HEK293T (cell line): ENCODE results near the gene WDR54.

Experiments used
- CTCF ChIA-PET: fragments of 350-600 bp; formaldehyde crosslinking; extraction: SDS; loops from one replicate; lab custom pipeline; 2021; ENCODE audit warnings: antibody characterized with exemption, inconsistent platforms; lab: Yijun Ruan, JAX
- POLR2A ChIA-PET: fragments of 350-600 bp; formaldehyde crosslinking; extraction: SDS; loops from one replicate; lab custom pipeline; 2020; ENCODE audit warnings: antibody characterized with exemption, inconsistent platforms; lab: Yijun Ruan, JAX
- DNase-seq: peaks from one replicate; pipeline ENCODE4 v3.0.0; 2012; ENCODE audit warnings: mixed read lengths; ENCODE audit errors: extremely low spot score
- ARNT ChIP-seq: fragments of 450-650 bp; IDR thresholded peaks from 2 replicates; pipeline ENCODE4 v1.6.1; 2017; ENCODE audit warnings: mild to moderate bottlenecking
- BHLHE40 ChIP-seq: fragments of 450-650 bp; IDR thresholded peaks from 2 replicates; pipeline ENCODE4 v1.6.1; 2016; ENCODE audit warnings: mild to moderate bottlenecking, moderate library complexity, borderline replicate concordance
- CTBP1 ChIP-seq: fragments of 450-650 bp; IDR thresholded peaks from 2 replicates; pipeline ENCODE4 v1.6.1; 2016; ENCODE audit warnings: borderline replicate concordance
- ELF4 ChIP-seq: fragments of 450-650 bp; IDR thresholded peaks from 2 replicates; pipeline ENCODE4 v1.6.1; 2017; ENCODE audit warnings: antibody characterized with exemption
- FOXA1 ChIP-seq: fragments of 450-650 bp; IDR thresholded peaks from 2 replicates; pipeline ENCODE4 v1.6.1; 2016; ENCODE audit warnings: mild to moderate bottlenecking
- FOXK2 ChIP-seq: fragments of 450-650 bp; IDR thresholded peaks from 2 replicates; pipeline ENCODE4 v1.6.1; 2016; ENCODE audit warnings: mild to moderate bottlenecking
- FOXM1 ChIP-seq: fragments of 450-650 bp; IDR thresholded peaks from 2 replicates; pipeline ENCODE4 v1.6.1; 2017; ENCODE audit warnings: mild to moderate bottlenecking, borderline replicate concordance
- HDGF ChIP-seq: fragments of 450-650 bp; IDR thresholded peaks from 2 replicates; pipeline ENCODE4 v1.6.1; 2017; ENCODE audit warnings: antibody characterized with exemption, borderline replicate concordance
- L3MBTL2 ChIP-seq: fragments of 450-650 bp; conservative IDR thresholded peaks from 2 replicates; pipeline ENCODE4 v1.6.1; 2016; ENCODE audit warnings: mild to moderate bottlenecking
- LEF1 ChIP-seq: fragments of 450-650 bp; IDR thresholded peaks from 2 replicates; pipeline ENCODE4 v1.6.1; 2017; ENCODE audit warnings: mild to moderate bottlenecking, borderline replicate concordance
- NFRKB ChIP-seq: fragments of 450-650 bp; IDR thresholded peaks from 2 replicates; pipeline ENCODE4 v1.6.1; 2016; ENCODE audit warnings: mild to moderate bottlenecking, moderate library complexity
- SP1 ChIP-seq: fragments of 450-650 bp; IDR thresholded peaks from 2 replicates; pipeline ENCODE4 v1.6.1; 2017
- SUZ12 ChIP-seq: fragments of 450-650 bp; IDR thresholded peaks from 2 replicates; pipeline ENCODE4 v1.6.1; 2016; ENCODE audit warnings: mild to moderate bottlenecking
- TARDBP ChIP-seq: fragments of 450-650 bp; IDR thresholded peaks from 2 replicates; pipeline ENCODE4 v1.6.1; 2016
- ZNF384 ChIP-seq: fragments of 450-650 bp; IDR thresholded peaks from 2 replicates; pipeline ENCODE4 v1.6.1; 2016
- TF ChIP-seq, protein P1 (sequence below): fragments of 450-650 bp; IDR thresholded peaks from 2 replicates; pipeline ENCODE4 v1.6.1; 2016

WDR54 gene

DNA sequence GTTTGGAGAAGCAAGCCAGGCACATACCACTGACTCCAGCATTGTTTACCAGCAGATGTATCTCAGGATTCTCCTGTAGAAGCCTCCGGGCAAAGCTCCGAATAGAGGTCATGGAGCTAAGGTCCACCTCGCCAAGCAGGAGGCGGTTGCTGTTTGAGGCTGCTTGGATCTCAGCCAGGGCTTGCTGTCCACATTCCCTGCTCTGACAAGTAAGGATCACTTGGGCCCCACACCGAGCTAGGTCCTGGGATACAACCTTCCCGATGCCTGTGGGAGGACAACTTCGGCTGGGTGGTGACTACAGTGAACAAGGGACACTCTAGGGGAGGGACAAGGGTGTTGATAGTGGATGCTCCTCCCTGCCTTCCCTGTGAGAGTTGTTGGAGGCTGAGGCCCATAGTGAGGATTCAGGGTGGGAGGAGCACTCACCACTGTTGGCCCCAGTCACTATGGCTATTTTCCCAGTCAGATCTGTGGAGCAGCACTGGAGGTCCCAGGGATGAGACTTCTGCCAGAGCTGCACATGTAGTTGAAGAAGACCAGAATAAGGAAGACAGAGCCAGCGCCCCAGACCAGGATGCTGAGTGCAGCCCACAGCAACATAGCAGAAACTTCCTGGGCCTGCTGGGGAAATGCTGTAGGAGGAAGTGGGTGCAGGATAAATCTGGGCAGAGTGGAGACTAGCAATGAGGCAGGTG lies 8.4 kb upstream of the WDR54 start:
- no peak for DNase-seq
- no peak for TF ChIP-seq BHLHE40
- TF ChIP-seq L3MBTL2: no peak
- no peak for TF ChIP-seq TARDBP
- no peak for TF ChIP-seq ARNT
- TF ChIP-seq CTBP1: no peak
- TF ChIP-seq SP1: no peak
- TF ChIP-seq SUZ12: no peak
- no peak for TF ChIP-seq FOXK2
- no peak for TF ChIP-seq NFRKB
- TF ChIP-seq HDGF: no peak
- TF ChIP-seq FOXM1: no peak
- no peak for TF ChIP-seq LEF1
- TF ChIP-seq ZNF384: no peak
- TF ChIP-seq, protein P1, sequence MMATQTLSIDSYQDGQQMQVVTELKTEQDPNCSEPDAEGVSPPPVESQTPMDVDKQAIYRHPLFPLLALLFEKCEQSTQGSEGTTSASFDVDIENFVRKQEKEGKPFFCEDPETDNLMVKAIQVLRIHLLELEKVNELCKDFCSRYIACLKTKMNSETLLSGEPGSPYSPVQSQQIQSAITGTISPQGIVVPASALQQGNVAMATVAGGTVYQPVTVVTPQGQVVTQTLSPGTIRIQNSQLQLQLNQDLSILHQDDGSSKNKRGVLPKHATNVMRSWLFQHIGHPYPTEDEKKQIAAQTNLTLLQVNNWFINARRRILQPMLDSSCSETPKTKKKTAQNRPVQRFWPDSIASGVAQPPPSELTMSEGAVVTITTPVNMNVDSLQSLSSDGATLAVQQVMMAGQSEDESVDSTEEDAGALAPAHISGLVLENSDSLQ: no peak
- TF ChIP-seq ELF4: no peak
- TF ChIP-seq FOXA1: no peak
- ChIA-PET CTCF (no interaction called here), POLR2A (interaction anchor here (0.7 to 1.4 kb wide), 4 partner anchors 8 to 53 kb away, joined by 3 to 4 read pairs (median 3); partner anchors contain the start of genes C2orf81, INO80B and MOGS)

DNA sequence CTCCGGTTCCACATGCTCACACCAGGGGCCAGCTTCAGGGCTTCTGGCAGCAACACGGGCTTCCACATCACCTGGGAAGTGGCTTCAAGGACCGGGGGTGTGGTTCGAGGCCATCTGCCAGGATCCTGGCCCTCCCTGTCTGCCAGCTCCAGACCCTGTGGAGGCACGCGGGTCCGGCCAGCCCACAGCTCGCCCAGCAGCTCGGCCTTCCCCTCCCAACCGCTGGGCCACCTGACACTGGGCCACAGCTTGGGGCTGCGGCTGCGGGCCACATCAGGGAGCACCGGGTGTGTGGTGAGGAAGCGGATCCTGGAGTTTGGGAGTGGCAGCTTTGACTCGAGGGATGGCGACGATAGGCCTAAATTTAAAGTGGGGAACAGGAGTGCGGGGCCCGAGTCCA lies 7.1 kb upstream of the WDR54 start:
- ChIA-PET POLR2A (no interaction called here), CTCF (no interaction called here)
- TF ChIP-seq L3MBTL2: no peak
- TF ChIP-seq CTBP1: no peak
- TF ChIP-seq FOXA1: no peak
- no peak for TF ChIP-seq ZNF384
- no peak for TF ChIP-seq ARNT
- TF ChIP-seq FOXK2: no peak
- DNase-seq: no peak

DNA sequence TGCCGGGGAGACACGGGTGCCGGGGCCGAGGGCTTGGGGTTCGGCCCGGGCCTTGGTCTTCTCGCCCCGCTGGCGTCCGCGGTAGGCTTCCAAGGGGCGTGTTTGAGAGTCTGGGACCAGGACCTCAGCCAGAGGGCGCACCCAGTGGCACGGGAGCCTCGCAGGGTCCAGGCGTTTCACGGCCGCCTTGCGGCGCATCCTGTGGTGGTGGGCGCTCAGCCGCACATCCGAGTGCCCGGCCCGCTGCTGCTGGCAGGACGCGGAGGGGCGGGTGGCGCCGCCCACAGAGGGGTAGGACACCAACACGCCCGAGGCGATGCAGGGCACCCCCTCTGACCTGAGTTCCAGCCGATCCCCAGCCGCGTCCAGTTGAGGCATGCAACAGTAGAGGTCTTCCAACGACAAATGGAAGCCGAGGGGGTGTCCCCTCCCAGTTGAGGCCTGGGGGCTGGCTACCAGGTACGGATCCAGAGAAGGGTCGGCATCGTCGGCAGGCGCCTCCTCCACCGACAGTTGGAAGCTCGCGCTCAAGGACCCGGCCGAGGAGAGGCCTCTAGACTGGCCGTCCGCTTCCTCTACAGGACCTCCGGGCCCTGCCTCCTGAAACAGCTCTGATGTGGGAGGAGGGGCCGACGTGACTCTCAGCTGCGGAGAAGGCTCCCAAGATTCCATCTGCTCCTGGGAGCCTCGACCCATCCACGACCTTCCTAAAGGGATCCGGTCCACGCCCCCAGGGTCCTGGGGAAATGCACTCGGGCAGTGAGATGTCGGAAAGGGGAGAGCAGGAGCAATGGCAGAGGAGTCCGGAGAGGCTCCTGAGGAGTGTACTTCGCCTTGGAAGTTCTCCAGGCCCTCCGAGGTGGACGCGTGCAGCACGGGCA lies 6.4 kb upstream of the WDR54 start:
- no peak for DNase-seq
- ChIA-PET CTCF (no interaction called here), POLR2A (no interaction called here)
- TF ChIP-seq LEF1: no peak
- no peak for TF ChIP-seq SP1
- no peak for TF ChIP-seq ZNF384
- TF ChIP-seq FOXK2: no peak
- TF ChIP-seq ARNT: no peak
- TF ChIP-seq NFRKB: no peak
- TF ChIP-seq FOXM1: no peak
- no peak for TF ChIP-seq CTBP1

DNA sequence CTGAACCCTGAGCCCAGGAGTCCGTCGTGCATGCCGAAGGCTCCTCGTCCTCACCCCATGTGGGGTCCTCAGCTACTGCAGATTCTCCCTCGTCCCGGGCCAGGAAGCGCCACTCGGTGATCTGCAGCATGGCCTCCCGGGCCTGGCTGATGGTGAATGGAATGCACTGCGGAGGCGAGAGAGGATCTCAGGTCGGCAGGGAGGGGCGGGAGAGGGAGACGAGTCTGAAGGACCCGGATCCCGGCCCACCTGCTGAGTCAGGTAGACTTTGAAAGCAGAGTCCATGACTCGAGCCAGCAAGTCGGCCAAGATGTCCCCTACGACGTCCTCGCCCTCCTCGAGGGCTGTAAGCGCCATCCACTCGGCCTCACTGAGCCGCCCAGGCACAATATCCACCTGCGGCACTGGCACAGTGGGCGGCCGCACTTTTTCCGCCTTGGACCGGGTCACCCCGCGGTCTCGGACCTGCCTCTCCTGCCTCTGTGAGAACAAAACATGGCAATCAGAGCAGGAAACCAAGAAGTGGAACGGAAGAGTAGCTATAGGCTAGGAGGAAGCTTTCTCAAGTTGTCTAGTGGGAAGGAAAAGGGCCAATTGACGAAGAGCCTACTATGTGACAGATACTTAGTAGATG lies 5.7 kb upstream of the WDR54 start:
- POLR2A ChIA-PET: no interaction called here
- CTCF ChIA-PET: no interaction called here
- TF ChIP-seq L3MBTL2 (no peak), LEF1 (no peak), ELF4 (no peak), FOXK2 (no peak), ZNF384 (no peak), HDGF (no peak), FOXM1 (no peak), NFRKB (no peak), FOXA1 (no peak), BHLHE40 (no peak), TARDBP (no peak), SUZ12 (no peak), ARNT (no peak), CTBP1 (no peak), SP1 (no peak)
- TF ChIP-seq, protein P1: no peak
- DNase-seq: no peak

DNA sequence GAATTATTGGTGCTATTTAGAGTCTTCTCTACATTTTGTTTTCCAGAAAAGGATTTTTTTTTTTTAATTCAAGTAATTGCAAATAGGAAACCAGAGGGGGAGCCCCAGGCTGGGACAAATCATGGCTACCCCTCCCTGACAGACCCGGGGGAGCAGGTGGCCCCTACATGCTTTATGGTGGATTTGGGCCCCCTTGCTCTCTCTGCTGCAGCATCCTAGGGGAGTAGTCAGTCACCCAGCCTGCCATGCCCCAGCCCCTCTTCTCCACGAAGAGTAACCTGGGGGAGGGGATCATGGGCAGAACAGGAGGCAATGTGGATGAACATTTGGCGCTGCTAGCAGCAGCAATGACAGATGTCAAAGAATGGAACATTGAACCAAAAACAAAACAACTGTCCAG lies 4.8 kb upstream of the WDR54 start:
- POLR2A ChIA-PET: no interaction called here
- CTCF ChIA-PET: no interaction called here

More for the DNA sequence above, 4.8 kb upstream of the WDR54 start:
- no peak for DNase-seq
- TF ChIP-seq SP1 (no peak), ZNF384 (no peak), ARNT (no peak), TARDBP (no peak), LEF1 (no peak), SUZ12 (no peak), NFRKB (no peak), ELF4 (no peak), BHLHE40 (no peak), HDGF (no peak), FOXA1 (no peak), FOXK2 (no peak)
- TF ChIP-seq, protein P1: no peak
